Liver (tissue), 9 donors: ENCODE measurements around the gene LSM10. TPM values are rescaled to one million over a fixed set of nuclear protein-coding genes. Genes with fewer than 3 reads are reported as not detected.

Source experiments
- DNase-seq: peaks from one replicate; pipeline ENCODE4 v3.0.0-alpha.2; 2017; ENCODE audit warnings: low spot score
- H3K27ac ChIP-seq, 2 donors: one replicate each; pipeline ENCODE4 v1.7.0; 2013; ENCODE audit warnings: inconsistent platforms in 2 of 2, low read length in 2 of 2, control low read depth in 1 of 2, low read depth in 1 of 2, mild to moderate bottlenecking in 1 of 2
- H3K27me3 ChIP-seq, 4 donors: one replicate each; pipeline versions ENCODE4 v1.6.1 to v1.7.0; 2013; ENCODE audit warnings: low read length in 3 of 4, inconsistent platforms in 1 of 4, mild to moderate bottlenecking in 1 of 4, moderate library complexity in 1 of 4; ENCODE audit not compliant: control insufficient read depth in 4 of 4, insufficient read depth in 4 of 4
- H3K36me3 ChIP-seq, 4 donors: one replicate each; pipeline versions ENCODE4 v1.6.1 to v1.7.0; 2013; ENCODE audit warnings: low read length in 3 of 4, mild to moderate bottlenecking in 3 of 4, low read depth in 1 of 4, moderate library complexity in 1 of 4; ENCODE audit not compliant: control insufficient read depth in 4 of 4, insufficient read depth in 3 of 4
- H3K4me1 ChIP-seq, 4 donors: one replicate each; pipeline versions ENCODE4 v1.6.1 to v1.7.0; 2013; ENCODE audit warnings: low read length in 3 of 4, mild to moderate bottlenecking in 3 of 4, moderate library complexity in 1 of 4; ENCODE audit not compliant: control insufficient read depth in 4 of 4, insufficient read depth in 4 of 4
- H3K4me3 ChIP-seq, 3 donors: one replicate each; pipeline versions ENCODE4 v1.6.1 to v1.7.0; 2013; ENCODE audit warnings: low read length in 3 of 3, control low read depth in 1 of 3, low read depth in 1 of 3, mild to moderate bottlenecking in 1 of 3
- H3K9ac ChIP-seq, 2 donors: one replicate each; pipeline ENCODE4 v1.7.0; 2013; ENCODE audit warnings: low read length in 2 of 2, mild to moderate bottlenecking in 2 of 2, moderate library complexity in 2 of 2, control low read depth in 1 of 2, low read depth in 1 of 2
- H3K9me3 ChIP-seq, 4 donors: one replicate each; pipeline versions ENCODE4 v1.6.1 to v1.7.0; 2013; ENCODE audit warnings: low read length in 3 of 4; ENCODE audit not compliant: control insufficient read depth in 4 of 4
- EGR1 ChIP-seq, 2 donors: IDR thresholded peaks; 2 replicates each; pipeline ENCODE4 v1.6.1; 2016 to 2018; ENCODE audit warnings: antibody characterized with exemption in 2 of 2, low read depth in 2 of 2
- FOXA1 ChIP-seq: IDR thresholded peaks from 2 replicates; pipeline ENCODE4 v1.6.1; 2016; ENCODE audit warnings: antibody characterized with exemption
- FOXA2 ChIP-seq: IDR thresholded peaks from 2 replicates; pipeline ENCODE4 v1.6.1; 2016; ENCODE audit warnings: antibody characterized with exemption
- GABPA ChIP-seq, 2 donors: IDR thresholded peaks in 1 of 2; conservative IDR thresholded peaks in 1 of 2; 2 replicates each; pipeline ENCODE4 v1.6.1; 2016; ENCODE audit warnings: antibody characterized with exemption in 2 of 2, mild to moderate bottlenecking in 1 of 2, moderate library complexity in 1 of 2
- HNF4A ChIP-seq, 2 donors: conservative IDR thresholded peaks; 2 replicates each; pipeline ENCODE4 v1.6.1; 2016; ENCODE audit warnings: antibody characterized with exemption in 2 of 2, mild to moderate bottlenecking in 2 of 2
- HNF4G ChIP-seq: IDR thresholded peaks from 2 replicates; pipeline ENCODE4 v1.6.1; 2016; ENCODE audit warnings: antibody characterized with exemption
- NR2F2 ChIP-seq: IDR thresholded peaks from 2 replicates; pipeline ENCODE4 v1.6.1; 2016; ENCODE audit warnings: antibody characterized with exemption
- REST ChIP-seq: IDR thresholded peaks from 2 replicates; pipeline ENCODE4 v1.6.1; 2016; ENCODE audit warnings: antibody characterized with exemption, mild to moderate bottlenecking
- RXRA ChIP-seq, 2 donors: IDR thresholded peaks; 2 replicates each; pipeline ENCODE4 v1.6.1; 2017 to 2018; ENCODE audit warnings: antibody characterized with exemption in 2 of 2, mild to moderate bottlenecking in 1 of 2
- TAF1 ChIP-seq: conservative IDR thresholded peaks from 2 replicates; pipeline ENCODE4 v1.6.1; 2016; ENCODE audit warnings: antibody characterized with exemption, mild to moderate bottlenecking
- WGBS: extraction: QIAGEN DNeasy Blood & Tissue Kit; methylation state at CpG from one replicate; pipeline ENCODE4 v1.1.7; 2013; 5-methylcytosine and 5-hydroxymethylcytosine counted together
- polyA plus RNA-seq, 2 donors: library from polyadenylated mRNA; stranded (reverse) in 1 of 2; unstranded in 1 of 2; fragments of 200-250 nt in 1 of 2; fragments of >200 nt in 1 of 2; fragmentation: Nextera tagmentation in 1 of 2; extraction: Ambion mirVana in 1 of 2; gene quantifications; one replicate each; pipeline versions ENCODE4 v1.2.1 to v1.2.3, GENCODE V29; 2013 to 2015
- total RNA-seq, 2 donors: library from RNA; depleted of rRNA; stranded (reverse); fragments of >200 nt; gene quantifications; one replicate each; pipeline ENCODE4 v1.2.3, GENCODE V29; 2014
- TF ChIP-seq, protein P1 (sequence below): IDR thresholded peaks from 2 replicates; pipeline ENCODE4 v1.6.1; 2016; ENCODE audit warnings: antibody characterized with exemption
- donor health status: healthy.
- donor health status: healthy.
- donor health status: healthy.
- donor health status: healthy.
- donor health status: healthy.

LSM10 gene
- total and polyA plus RNA-seq, 4 donors, result 6.2 to 45.2 (median 24.1) TPM

DNA sequence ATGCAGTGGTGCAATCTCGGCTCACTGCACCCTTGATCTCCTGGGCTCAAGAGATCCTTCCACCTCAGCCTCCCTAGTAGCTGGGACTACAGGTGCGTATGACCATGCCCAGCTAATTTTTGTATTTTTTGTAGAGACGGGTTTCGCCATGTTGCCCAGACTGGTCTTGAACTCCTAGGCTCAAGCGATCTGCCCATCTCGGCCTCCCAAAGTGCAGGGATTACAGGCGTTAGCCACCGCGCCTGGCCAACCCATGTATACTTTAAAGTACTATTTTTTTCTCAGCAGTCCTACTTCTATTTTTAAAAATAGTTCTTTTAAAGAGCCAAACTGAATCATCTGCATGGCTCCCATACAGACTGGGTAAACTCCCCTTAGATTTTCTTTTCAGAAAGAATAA lies 15.5 kb downstream of the LSM10 start:
- no peak overlapping the region for H3K9ac ChIP-seq
- H3K9me3 ChIP-seq, result no peaks in the 10 kb centered on the region
- H3K27ac ChIP-seq, result no peak overlapping the region
- DNase-seq, result no peak
- peaks cover 12 to 63% (median 50%) of the 10 kb centered on the region in 4 donors for H3K4me1 ChIP-seq
- TF ChIP-seq TAF1, result no peak
- TF ChIP-seq, protein P1, sequence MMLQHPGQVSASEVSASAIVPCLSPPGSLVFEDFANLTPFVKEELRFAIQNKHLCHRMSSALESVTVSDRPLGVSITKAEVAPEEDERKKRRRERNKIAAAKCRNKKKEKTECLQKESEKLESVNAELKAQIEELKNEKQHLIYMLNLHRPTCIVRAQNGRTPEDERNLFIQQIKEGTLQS, result no peak
- TF ChIP-seq GABPA (IDR thresholded peaks at IDR 0.05 in 1 of 2, conservative IDR thresholded peaks at IDR 0.05 in 1 of 2), result no peak
- no peak for TF ChIP-seq REST
- TF ChIP-seq HNF4A (conservative IDR thresholded peaks at IDR 0.05), result no peak
- peaks cover 0 to 3% (median 0%) of the 10 kb centered on the region in 4 donors for H3K36me3 ChIP-seq
- H3K27me3 ChIP-seq, result no peaks in the 10 kb centered on the region
- WGBS, result 96% methylated on average over 9 of the region's 9 CpGs
- no peak overlapping the region for H3K4me3 ChIP-seq

- no peak overlapping the region for H3K27ac ChIP-seq
Observed at GRCh38 chr1:36381405-36381804, 16.3 kb downstream of the LSM10 start.

More at GRCh38 chr1:36381405-36381804, 16.3 kb downstream of the LSM10 start:
- Histone ChIP-seq H3K9ac (no peak overlapping the region), H3K27me3 (no peaks in the 10 kb centered on the region), H3K4me3 (no peak overlapping the region), H3K4me1 (peaks cover 12 to 55% (median 43%) of the 10 kb centered on the region in 4 donors), H3K9me3 (no peaks in the 10 kb centered on the region), H3K36me3 (peaks cover 0 to 3% (median 0%) of the 10 kb centered on the region in 4 donors)
- TF ChIP-seq EGR1 (IDR thresholded peaks at IDR 0.05; ENCODE audit: low read depth in 2 of 2) (no peak), HNF4A (conservative IDR thresholded peaks at IDR 0.05) (no peak), TAF1 (no peak), FOXA1 (no peak), HNF4G (no peak), REST (no peak), NR2F2 (no peak), FOXA2 (no peak), RXRA (IDR thresholded peaks at IDR 0.05) (no peak)
- TF ChIP-seq, protein P1, result no peak
- no peak for DNase-seq
- 95% methylated on average over 5 of the region's 5 CpGs for WGBS
